Measurements from ENCODE around the gene PDCD2. TPM values are rescaled to one million over a fixed set of nuclear protein-coding genes. Genes with fewer than 3 reads are reported as not detected.
A peak's percentile ranks its signal among the peaks of the same experiment; 100 is the strongest.

The PDCD2 gene
- total RNA-seq, 1 experiment from 2014 or later = 121 TPM

GRCh38 chr6:170554013-170554795 is 30.2 kb downstream of the PDCD2 start, which contains the start of gene TBP:
Gene TBP, plus strand, starts transcription at chr6:170554369. Its CDS starts 2,661 bp downstream, at chr6:170557030.
- BruUV-seq (replicated peaks) = no TSS peak
- in situ Hi-C loops (cut with HindIII; ENCODE audit: low pct_unique_long_range_greater_than_20kb, low sequenced_read_pairs) (no loop called here), intact Hi-C loops (cut with micrococcal nuclease; ENCODE audit: unreplicated experiment) (no loop called here)
- DNase-seq (ENCODE audit: low read depth, low spot score) (peak; percentile 95), ATAC-seq (peak; percentile 97)
- peak within 1 kb of the TSS; percentile 97 for H3K27ac ChIP-seq (ENCODE audit: low read length)
- H3K36me3 ChIP-seq (ENCODE audit: control insufficient read depth, insufficient read depth, low read length) = peaks cover 6% of the 10 kb centered on the region
- peak within 1 kb of the TSS; percentile 84 to 99 for H3K4me3 ChIP-seq (ENCODE audit: low read depth in 2 of 2, low read length in 2 of 2)
- ChIA-PET POLR2A (interaction anchor here (0.7 to 0.9 kb wide), 2 partner anchors 359 to 786 kb away, joined by 3 to 4 read pairs; no protein-coding TSS in a partner anchor), CTCF (no interaction called here)
- H3K4me1 ChIP-seq (ENCODE audit: control insufficient read depth, insufficient read depth, low read length) = peaks cover 30% of the 10 kb centered on the region
- peak; percentile 75 for TF ChIP-seq TCF7L2 (IDR thresholded peaks at IDR 0.05; ENCODE audit: low read depth, low read length)
- TF ChIP-seq REST (IDR thresholded peaks at IDR 0.05; ENCODE audit: insufficient read depth in 1 of 2, low read depth in 2 of 2, low read length in 1 of 2) = peak in 1 of 2 experiments; percentile 29; a peak in 1 of 4 replicates
- TF ChIP-seq POLR2AphosphoS5 (IDR thresholded peaks at IDR 0.05; ENCODE audit: low read depth, low read length) = peak; percentile 85
- peak; percentile 97 for TF ChIP-seq SIN3A (IDR thresholded peaks at IDR 0.05; ENCODE audit: borderline replicate concordance, insufficient read depth, low read depth, low read length)
- TF ChIP-seq CTCF (IDR thresholded peaks at IDR 0.05) = no peak
- no peaks in the 10 kb centered on the region for H3K27me3 ChIP-seq (ENCODE audit: control insufficient read depth, insufficient read depth, low read length)
- H3K9me3 ChIP-seq (ENCODE audit: control insufficient read depth, insufficient read depth, low read depth, low read length) = no peaks in the 10 kb centered on the region

- Histone ChIP-seq H3K9me3 (ENCODE audit: control insufficient read depth, insufficient read depth, low read depth, low read length) (no peaks in the 10 kb centered on the region), H3K27me3 (ENCODE audit: control insufficient read depth, insufficient read depth, low read length) (no peaks in the 10 kb centered on the region), H3K27ac (ENCODE audit: low read length) (peak overlapping the region; percentile 97), H3K4me1 (ENCODE audit: control insufficient read depth, insufficient read depth, low read length) (peaks cover 30% of the 10 kb centered on the region), H3K4me3 (ENCODE audit: low read depth in 2 of 2, low read length in 2 of 2) (peak overlapping the region; percentile 84 to 99), H3K36me3 (ENCODE audit: control insufficient read depth, insufficient read depth, low read length) (peaks cover 10% of the 10 kb centered on the region)
- DNase-seq (ENCODE audit: low read depth, low spot score) (peak; percentile 20), ATAC-seq (peak; percentile 66)
- ChIA-PET CTCF (no interaction called here), POLR2A (interaction anchor here (0.6 to 0.7 kb wide), 2 partner anchors 245 to 358 kb away, joined by 3 to 4 read pairs; no protein-coding TSS in a partner anchor)
- in situ Hi-C loops (cut with HindIII; ENCODE audit: low pct_unique_long_range_greater_than_20kb, low sequenced_read_pairs) = no loop called here
- no TSS peak for BruUV-seq (replicated peaks)
- intact Hi-C loops (cut with micrococcal nuclease; ENCODE audit: unreplicated experiment) = no loop called here
- no peak for TF ChIP-seq CTCF (IDR thresholded peaks at IDR 0.05)
- no peak for TF ChIP-seq POLR2AphosphoS5 (IDR thresholded peaks at IDR 0.05; ENCODE audit: low read depth, low read length)
- no peak for TF ChIP-seq TCF7L2 (IDR thresholded peaks at IDR 0.05; ENCODE audit: low read depth, low read length)
- no peak for TF ChIP-seq SIN3A (IDR thresholded peaks at IDR 0.05; ENCODE audit: borderline replicate concordance, insufficient read depth, low read depth, low read length)
- no peak for TF ChIP-seq REST (IDR thresholded peaks at IDR 0.05; ENCODE audit: insufficient read depth in 1 of 2, low read depth in 2 of 2, low read length in 1 of 2)
Observed at GRCh38 chr6:170553534-170554012, 30.9 kb downstream of the PDCD2 start.

Data from Panc1 (cell line).